CMK (cell line): ENCODE data around the gene MUC5B.

Experiments
- DNase-seq: peaks from one replicate; pipeline ENCODE4 v3.0.0-alpha.2; 2010; ENCODE audit warnings: low read depth

Gene MUC5B

DNA sequence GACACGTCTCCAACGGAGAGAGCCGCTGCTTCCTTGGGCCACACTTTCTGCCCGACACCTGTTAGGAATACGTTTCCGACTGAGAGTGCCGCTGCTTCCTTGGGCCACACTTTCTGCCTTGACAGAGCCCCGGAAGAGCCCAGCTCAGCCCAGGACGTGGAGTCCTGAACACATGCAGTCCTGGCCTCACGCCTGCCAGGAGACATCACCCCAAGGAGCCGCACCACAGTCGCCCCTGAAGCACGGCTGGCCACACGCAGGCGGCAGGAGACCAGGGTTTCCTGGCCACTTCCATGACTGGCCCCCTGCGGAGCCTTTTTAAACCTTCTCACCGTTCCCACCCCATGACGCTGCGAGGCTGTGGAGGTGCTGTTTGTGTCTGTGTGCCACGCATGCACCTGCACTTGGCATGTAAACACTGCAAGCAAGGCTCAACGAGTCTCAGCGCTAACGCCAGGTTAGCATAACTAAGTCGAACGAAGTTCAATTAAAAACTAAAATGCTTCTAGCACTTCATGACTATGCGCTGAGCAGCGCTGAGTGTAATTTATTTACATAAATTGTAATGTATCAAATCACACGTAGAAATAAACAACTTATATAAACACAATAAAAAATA, 77.8 kb downstream of the MUC5B start:
- no peak for DNase-seq

DNA sequence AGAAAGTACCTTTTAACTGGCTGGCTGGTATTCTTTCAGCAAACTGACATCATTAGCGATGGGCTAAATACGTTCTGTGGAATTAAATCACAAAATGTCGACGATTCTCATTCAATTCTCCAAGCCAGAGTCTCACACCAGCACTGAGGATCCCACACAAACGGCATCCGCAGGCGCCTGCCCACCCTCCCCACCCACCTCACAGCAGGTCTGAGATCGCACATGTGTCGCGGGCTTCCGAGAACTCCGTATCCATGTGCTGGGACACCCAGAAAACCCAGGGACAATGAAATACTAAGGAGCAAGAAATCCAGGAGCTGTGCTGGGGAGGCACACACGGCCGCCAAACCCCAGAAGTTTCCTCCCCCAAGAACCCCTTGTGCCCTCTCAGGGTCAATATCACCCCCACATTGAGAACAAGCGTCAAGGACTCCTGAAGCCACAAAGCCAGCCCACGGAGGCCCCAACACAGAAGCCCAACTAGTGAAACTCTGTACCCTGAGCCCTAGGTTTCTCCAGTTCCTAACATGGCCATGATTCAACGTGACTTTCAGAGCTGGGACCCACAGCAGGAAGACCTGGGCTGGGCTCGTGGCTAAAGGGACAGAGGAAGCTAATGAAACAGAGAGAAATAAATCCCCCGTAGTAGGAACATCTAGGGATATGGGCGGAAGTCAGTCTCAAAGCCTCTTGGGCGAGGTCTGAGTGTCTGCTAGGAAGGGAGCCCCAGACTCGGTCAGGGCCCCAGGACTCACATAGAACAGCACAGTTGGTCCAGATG, 78.5 kb downstream of the MUC5B start:
- no peak for DNase-seq

DNA sequence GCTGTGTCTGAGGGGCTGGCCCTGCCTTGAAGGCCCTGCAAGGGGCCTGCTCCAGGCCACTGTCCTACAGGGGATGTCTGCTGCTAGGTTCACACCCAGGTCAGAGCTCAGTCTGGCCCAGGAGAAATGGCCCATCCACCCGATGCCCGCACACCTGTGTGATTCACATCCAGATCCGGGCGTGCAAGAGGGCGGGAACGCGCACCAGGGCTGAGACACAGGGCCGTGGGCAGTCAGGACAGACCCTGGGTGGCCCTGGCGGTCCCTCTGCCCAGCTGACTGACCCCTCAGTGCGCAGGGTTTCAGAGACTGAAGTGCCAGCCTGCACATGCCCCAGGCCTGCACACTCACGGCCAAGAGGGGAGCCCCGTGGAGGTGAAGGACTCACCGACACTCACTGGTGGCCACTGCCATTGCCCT, 79.2 kb downstream of the MUC5B start:
- no peak for DNase-seq

DNA sequence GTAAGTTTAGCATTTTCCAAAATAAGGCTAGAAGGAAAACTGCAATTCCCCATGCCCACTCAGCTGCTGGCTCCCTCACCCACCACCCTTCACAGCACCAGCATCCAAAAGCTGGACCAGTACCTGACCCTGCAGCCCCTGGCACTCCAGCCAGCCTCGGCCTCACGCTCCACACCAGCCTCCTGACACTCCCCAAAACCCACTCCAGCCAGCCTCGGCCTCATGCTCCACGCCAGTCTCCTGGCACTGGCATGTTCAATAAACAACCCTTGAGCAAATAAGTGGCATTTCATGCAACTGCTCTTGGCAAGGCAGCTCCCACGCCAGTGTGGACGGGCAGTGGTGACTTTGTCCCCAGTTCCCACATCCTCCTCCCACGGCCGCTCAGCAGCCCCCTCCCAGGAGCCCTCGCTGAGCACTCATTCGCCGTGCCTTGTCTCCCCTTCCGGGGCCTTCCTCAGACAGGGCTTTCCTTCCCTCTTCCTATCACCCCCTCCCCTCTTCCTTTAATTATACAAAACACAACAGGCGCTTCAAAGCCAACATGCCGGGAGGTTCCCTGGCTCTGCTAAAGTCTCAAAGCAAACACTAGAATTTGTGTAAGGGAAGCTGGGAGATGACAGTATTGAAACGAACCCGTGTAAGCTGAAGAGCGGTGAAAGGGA, 79.7 kb downstream of the MUC5B start:
- no peak for DNase-seq

DNA sequence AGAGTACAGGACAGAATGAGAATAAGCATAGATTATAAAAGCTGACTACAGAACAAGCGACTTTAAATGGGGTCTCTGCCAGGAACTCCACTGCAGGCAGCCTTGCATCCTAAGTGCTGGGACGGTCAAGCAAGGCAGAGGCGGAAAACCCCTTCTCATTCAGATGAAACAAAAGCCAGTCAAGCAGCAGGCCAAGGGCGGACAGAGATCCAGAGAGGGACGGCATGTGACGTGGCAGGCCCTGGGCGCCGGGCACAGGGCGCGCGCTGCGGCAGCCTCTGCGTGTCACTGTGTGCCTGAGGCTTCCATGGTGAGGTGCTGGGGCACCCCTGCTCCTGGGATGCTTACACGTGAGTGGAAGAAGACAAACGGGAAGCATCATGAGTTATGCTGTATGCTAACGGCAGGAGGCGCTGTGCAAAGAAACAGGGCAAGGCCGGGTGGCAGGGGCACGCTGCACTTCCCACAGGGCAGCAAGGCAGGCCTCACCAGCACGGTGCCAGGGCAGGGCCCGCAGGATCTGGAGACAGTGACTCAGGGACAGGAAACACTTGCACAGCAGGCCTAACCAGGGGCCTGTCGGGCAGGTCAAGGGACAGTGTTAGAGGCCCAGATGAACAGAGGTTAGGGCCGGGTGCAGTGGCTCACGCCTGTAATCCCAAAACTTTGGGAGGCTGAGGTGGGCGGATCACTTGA, 80.4 kb downstream of the MUC5B start:
- no peak for DNase-seq

DNA sequence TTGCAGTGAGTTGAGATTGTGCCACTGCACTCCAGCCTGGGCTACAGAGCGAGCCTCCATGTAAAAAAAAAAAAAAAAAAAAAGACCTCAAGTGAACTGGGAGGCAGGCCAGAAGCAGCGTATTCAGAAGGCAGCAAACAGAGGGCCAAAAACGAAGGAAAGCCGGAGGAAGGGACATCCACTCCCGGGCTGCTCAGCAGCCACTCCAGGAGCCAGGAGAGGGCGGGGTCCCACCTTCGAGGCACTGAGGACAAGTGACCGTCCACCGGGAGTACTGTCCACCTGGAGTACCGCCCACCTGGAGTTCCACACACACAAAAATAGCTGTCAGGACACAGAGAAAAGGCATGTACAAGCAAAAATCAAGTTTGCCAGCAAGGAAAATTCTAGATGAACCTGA, 81.1 kb downstream of the MUC5B start:
- DNase-seq: no peak

DNA sequence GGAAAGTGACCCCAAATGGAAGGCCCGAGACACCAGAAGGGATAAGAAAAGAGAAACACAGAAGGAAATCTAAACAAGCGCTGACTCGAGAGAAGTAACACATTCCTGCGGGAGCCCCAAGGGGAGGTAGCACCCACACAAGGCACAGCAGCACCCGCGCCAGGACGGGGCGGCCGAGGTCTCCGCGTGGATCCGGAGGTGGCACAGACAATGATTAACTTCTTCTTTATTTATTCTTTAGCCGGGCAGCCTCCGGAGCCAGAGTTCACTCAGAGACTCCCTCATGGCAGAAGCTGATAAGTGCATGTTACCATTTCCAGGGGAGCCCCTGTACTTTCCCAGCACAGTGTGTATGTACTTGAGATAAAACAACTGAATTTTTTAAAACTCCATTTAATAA, 81.5 kb downstream of the MUC5B start:
- no peak for DNase-seq

DNA sequence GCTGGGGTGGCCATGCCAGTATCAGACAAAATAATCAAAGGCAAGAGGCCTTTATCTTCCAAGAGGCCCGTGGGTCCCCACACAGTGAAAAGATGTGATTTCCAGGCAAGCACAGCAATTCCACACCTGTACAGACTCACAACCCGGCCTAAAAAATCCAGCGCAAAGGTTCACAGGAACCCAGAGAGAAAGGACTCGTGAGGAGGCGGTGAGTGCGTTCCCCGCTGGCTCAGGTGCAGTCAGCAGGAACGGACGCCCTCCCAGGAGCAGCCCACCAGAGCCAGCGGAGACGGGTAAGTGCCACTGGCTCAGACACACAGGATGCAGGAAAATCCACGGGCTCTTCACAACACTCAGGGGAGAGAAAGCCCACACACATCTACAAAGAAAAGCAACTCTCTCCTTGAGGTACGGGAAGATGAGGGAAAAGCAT, 82.2 kb downstream of the MUC5B start:
- no peak for DNase-seq

DNA sequence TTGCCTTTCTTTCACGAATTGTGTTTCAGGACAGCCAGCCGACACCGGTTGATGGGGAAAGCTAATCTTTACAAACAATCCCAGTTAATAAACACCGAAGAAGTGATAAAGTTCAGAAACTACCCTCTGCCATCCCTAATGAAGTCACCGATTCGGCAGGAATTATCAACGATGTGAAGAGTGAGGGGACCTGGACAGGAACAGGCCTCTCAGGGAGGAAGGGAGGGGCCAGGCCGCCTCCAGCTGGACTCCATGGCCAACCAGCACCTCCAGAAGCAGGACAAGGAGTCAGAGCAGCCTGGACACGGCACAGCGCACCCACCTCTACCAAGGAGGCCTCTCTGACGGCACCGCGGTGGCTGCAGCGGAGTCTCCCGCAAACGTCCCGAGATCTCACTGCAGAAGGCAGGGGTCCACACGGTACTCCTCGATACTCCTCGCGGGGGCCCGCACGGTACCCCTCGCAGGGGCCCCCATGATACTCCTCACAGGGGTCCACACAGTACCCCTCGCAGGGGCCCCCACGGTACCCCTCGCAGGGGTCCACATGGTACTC, 82.7 kb downstream of the MUC5B start:
- DNase-seq: no peak

DNA sequence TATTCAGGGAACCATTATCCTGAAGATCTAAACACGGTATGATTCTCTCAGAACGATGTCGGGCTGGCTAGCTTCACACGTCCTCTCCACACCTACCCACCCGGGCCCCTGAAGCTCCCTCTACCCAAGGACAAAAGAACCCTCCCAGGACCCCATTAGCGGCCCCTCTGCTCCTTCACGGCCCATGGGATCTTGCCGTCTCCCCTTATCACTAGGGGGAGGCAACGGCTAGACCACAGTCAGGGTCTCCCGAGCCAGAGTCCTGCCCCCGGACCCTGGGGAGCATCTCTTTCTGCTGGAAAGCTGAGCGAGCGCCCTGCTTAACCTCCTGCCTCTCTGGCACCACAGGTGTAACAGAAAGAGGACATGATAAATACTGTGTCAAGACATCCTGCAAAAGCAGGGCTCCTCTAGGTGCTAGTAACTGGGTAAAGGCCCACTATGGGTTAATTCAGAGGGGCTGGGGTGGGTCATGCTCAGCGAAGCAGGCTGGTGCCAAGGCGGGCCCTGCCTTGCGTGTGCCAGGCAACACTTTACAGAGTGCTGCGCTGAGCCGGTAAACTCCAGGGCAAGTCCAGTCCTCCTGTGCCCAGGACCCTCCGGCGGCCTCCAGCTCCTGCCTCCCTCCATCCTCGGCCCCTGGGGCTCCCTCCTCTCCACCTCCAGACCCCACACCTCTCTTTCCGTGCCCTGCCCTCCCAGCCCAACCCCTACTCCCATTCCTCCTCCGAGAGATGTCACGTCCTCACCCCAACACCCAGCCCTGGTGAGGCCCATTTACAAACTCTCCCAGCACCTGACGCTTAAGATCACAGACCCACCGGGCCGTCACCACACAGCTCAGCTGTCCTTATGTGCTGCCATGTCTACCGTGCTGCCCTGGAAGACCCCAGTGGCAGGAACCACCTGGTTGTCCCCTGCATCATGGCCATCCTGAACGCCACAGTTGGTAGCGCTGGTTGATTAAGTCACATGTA, 83.6 kb downstream of the MUC5B start:
- no peak for DNase-seq

DNA sequence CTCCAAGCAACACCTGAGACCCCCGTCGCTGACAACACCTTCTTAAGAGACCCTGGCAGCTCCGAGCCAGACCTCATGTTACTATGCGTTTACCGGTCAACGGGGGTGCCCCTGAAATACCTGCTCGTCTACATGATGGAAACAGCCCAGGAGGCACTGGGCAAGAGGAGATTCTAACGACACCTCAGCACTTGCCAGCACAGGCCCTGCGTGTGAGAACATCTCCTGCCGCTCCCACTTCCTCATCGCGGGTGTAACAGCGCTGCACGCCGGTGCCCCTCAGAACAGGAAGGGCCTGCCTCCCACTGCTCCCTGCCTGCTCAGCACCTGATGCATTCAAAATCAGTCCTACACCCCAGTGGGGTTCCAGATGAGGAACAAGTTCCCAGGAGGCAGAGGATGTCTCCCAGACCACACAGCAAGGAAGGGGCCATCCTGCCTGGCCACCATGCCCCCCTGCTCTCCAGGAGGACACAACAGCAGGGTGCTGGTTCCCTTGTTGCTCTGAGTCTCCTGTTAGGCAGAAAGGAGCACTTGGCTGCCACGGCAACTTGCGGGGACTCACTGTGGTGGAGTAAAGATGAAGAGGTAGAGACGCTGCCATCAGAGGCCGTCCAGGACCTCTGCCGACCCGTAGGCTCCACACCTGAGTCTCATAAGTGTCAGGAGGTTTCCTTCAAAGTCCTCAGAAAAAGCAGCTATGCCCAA, 84.5 kb downstream of the MUC5B start:
- peak; percentile 30 for DNase-seq

DNA sequence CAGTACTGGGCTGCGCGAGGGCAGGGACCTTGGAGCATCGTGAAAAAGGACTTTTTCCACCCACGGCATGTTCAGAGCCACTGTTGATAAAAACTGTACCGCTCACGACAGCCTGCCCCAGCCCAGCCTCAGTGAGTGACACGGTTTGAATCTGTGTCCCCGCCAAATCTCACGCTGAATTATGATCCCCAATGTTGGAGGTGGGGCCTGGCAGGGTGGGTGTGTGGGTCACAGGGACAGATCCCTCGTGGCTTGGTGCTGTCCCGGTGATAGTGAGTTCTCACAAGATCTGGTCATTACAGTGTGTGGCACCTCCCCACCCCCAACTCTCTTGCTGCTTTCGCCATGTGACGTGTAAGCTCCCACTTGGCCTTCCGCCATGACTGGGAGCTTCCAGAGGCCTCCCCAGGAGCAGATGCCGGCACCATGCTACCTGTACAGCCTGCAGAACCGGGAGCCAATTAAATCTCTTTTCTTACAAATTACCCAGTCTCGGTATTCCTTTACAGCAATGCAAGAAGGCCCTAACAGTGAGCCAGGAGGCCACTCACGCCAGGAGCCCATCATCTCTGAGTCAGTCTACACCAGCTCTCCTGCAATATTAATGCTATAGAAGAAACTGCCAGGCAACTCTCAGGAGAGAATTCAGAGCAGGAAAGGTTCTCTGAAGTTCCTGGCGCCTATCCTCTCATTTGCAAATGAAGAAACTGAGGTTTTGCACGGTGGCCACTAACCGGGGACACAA, 85.3 kb downstream of the MUC5B start:
- DNase-seq: no peak

DNA sequence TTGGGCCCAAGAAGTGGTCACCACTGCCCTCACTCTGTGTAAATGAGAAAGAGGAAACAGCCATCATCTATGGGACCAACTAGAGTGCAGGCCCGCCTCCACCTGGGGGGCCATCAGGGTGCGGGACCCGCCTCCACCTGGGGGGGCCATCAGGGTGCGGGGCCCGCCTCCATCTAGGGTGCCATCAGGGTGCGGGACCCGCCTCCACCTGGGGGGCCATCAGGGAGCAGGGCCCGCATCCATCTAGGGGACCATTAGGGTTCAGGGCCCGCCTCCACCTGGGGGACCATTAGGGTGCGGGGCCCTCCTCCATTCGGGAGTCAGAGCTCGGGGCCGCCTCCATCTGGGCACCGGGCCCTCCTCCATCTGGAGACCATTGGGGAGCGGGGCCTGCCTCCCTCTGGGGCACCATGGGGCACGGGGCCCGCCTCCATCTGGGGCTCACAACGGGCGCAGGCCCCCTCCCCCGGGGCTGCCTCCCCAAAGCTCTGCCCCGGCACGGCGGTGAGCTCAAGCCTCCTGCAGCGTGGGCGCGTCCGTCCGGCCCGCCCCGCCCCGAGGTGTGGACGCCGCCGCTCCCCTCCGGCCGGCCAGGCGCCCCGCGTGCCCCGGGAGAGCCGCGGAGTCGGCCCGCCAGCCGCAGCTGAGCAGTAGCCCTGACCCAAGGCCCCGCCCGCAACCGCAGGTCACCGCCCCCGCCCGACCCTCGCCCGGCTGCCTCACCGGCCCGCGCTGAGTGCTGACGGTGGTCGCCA, 86.1 kb downstream of the MUC5B start:
- DNase-seq: peak; percentile 47

DNA sequence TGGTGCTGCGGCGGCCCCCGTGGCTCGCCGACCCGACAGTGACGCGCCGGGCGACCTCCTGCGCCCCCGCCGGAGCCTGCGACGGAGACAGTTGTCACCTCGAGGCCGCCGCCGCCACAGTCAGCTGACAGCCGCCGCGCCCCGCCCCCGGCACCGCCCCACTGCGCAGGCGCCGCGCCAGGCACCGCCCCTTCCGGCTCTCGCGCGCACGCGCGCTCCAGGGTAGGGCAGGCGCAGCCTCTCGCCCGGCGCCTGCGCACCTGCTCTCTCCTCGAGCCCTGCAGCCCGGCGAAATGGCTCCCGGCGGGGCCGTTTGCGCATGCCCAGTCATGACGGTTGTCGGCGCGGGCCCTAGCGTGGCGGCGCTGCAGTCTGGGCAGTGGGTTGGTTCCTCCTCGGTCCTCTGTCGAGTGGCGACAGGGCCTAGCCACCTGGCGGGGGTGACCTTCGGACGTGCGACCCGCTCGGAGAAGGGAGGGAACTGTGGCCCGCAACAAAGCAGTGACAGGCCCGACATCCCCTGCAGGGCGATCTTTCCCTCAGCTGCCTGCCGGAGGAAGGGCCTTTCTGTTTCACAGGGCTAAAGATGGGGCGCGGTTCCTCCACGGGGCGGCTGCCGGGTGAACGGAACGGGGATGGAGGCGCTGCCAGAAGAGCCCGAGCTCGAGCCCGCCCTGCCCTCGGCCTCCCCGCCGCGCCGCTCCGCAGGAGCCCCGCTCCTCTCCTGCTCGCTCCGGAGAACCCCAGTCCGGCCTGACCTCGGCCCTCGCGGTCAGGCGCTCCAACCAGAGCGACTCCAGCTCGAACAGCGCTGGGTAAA, 86.8 kb downstream of the MUC5B start, which contains the start of gene TOLLIP:
Gene TOLLIP, minus strand, starts transcription at position 135 of the 820 bp plus-strand sequence. Its CDS starts 134 bp downstream, at position 1.
- peak; percentile 72 for DNase-seq

DNA sequence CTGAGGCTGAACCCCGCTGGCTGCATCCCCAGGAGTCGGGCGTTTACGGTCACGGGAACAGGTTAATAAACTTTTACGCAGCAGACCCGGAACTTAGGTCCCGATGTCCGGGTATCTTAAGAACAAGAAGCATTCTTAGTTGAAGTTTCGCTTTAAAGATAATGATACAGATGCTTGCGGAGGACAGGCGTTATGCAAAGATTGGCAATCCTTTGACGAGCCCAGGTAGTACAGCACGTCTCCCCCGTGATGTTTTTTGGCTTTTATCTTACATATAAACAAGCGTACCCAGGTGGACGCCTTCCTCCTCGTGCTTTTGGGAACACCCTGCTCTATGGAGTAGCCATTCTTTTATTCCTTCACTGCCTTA, 87.4 kb downstream of the MUC5B start:
- no peak for DNase-seq

DNA sequence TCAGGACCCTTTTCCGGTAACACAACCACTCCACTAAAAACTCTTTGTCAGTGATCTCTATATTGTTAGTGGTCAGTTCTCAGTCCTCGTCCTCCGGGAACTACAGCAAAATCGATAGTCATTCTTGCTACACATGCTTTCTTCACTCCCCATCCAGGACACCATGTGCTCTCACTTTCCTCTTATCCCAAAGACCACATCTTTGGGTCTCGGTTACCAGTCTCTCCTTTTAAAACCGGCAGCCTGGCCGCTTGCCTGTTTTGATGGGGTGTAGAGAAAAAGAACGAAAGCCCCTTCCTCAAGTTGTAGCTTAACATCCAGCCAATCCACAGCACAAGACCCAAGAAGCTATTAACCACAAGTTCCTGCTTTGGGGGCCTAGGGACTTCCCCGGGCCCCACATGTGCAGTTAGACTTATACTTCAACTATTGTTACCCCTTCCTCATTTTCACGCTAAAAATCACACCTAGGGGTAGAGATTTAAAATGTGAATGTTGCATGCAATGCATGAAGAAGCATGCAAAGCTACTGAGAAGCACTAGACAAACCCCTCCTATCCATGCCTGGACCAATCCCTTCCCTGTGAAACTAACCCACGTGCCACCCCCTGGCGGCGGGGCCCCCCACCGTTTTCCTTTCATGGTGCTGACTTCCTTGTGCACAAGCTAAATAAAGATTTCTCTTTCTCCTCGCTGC, 88.1 kb downstream of the MUC5B start:
- peak; percentile 31 for DNase-seq
